ENCODE data around the gene PARVG. TPM values are rescaled to one million over a fixed set of nuclear protein-coding genes. Genes with fewer than 3 reads are reported as not detected.

The PARVG gene
- total RNA-seq, 4 donors from 2014 or later, result 2.4 to 7.1 (median 5.5) TPM

GRCh38 chr22:44146088-44146861 is 34.5 kb upstream of the PARVG start:
- H3K9me3 ChIP-seq, result no peaks in the 10 kb centered on the region
- no peak for TF ChIP-seq POLR2A (IDR thresholded peaks at IDR 0.05)
- no peak for TF ChIP-seq CTCF (IDR thresholded peaks at IDR 0.05)
- H3K4me1 ChIP-seq, result peaks cover 12 to 43% of the 10 kb centered on the region in 2 donors
- intact Hi-C loops (cut with DNase I), result no loop called here
- no peak for DNase-seq
- H3K27me3 ChIP-seq, result no peaks in the 10 kb centered on the region
- WGBS, 2 donors, result 92 to 94% methylated on average over 33 of the region's 33 CpGs
- no peak overlapping the region for H3K27ac ChIP-seq
- H3K4me3 ChIP-seq (replicated peaks in 1 of 3), result no peak overlapping the region
- H3K36me3 ChIP-seq, result no peaks in the 10 kb centered on the region

- no peak for TF ChIP-seq POLR2A (IDR thresholded peaks at IDR 0.05)
- no peak for TF ChIP-seq CTCF (IDR thresholded peaks at IDR 0.05)
- 61 to 64% methylated on average over 12 of the region's 12 CpGs for WGBS, 2 donors
- H3K27ac ChIP-seq, result no peak overlapping the region
Measured at GRCh38 chr22:44147008-44147645, 33.6 kb upstream of the PARVG start.

GRCh38 chr22:44147821-44148574 is 32.7 kb upstream of the PARVG start:
- Histone ChIP-seq H3K4me3 (replicated peaks in 1 of 3) (no peak overlapping the region), H3K4me1 (peaks cover 12 to 36% of the 10 kb centered on the region in 2 donors), H3K27ac (no peak overlapping the region), H3K27me3 (no peaks in the 10 kb centered on the region), H3K9me3 (no peaks in the 10 kb centered on the region), H3K36me3 (no peaks in the 10 kb centered on the region)
- intact Hi-C loops (cut with DNase I), result no loop called here
- TF ChIP-seq CTCF (IDR thresholded peaks at IDR 0.05) (no peak), POLR2A (IDR thresholded peaks at IDR 0.05) (no peak)
- WGBS, 2 donors, result 78 to 82% methylated on average over 25 to 27 of the region's 27 CpGs
- DNase-seq, result no peak

More at GRCh38 chr22:44147008-44147645, 33.6 kb upstream of the PARVG start:
- H3K36me3 ChIP-seq, result no peaks in the 10 kb centered on the region
- intact Hi-C loops (cut with DNase I), result no loop called here
- H3K27me3 ChIP-seq, result no peaks in the 10 kb centered on the region
- no peaks in the 10 kb centered on the region for H3K9me3 ChIP-seq
- no peak overlapping the region for H3K4me3 ChIP-seq (replicated peaks in 1 of 3)
- no peak for DNase-seq
- peaks cover 12 to 43% of the 10 kb centered on the region in 2 donors for H3K4me1 ChIP-seq

GRCh38 chr22:44151676-44152075 is 29.0 kb upstream of the PARVG start:
- no peak overlapping the region for H3K27ac ChIP-seq
- H3K4me1 ChIP-seq, result peaks cover 0 to 8% of the 10 kb centered on the region in 2 donors
- 70 to 86% methylated on average over 4 of the region's 4 CpGs for WGBS, 2 donors
- no peaks in the 10 kb centered on the region for H3K36me3 ChIP-seq
- no peaks in the 10 kb centered on the region for H3K27me3 ChIP-seq
- intact Hi-C loops (cut with DNase I), result no loop called here
- TF ChIP-seq POLR2A (IDR thresholded peaks at IDR 0.05), result no peak
- TF ChIP-seq CTCF (IDR thresholded peaks at IDR 0.05), result no peak
- H3K4me3 ChIP-seq (replicated peaks in 1 of 3), result no peak overlapping the region
- H3K9me3 ChIP-seq, result no peaks in the 10 kb centered on the region
- DNase-seq, result no peak
